GM19468 (cell line): ENCODE results near the gene DMD.

Source experiments
- ATAC-seq: cut with Tn5 transposase; IDR thresholded peaks from one replicate; pipeline ENCODE4 v1.9.1; 2021; ENCODE audit warnings: mild to moderate bottlenecking, moderate library complexity, moderate number of reproducible peaks; ENCODE audit not compliant: unreplicated experiment; ENCODE audit errors: extremely low read depth

DMD gene

GRCh38 chrX:31670245-31670644 lies 1541.1 kb downstream of the DMD start:
- no peak for ATAC-seq

- ATAC-seq = no peak
Measured at GRCh38 chrX:31665454-31665853, 1545.9 kb downstream of the DMD start.

- ATAC-seq = no peak
Measured at GRCh38 chrX:31663172-31663571, 1548.2 kb downstream of the DMD start.

- ATAC-seq = no peak
Measured at GRCh38 chrX:31661280-31661810, 1550.0 kb downstream of the DMD start.

- ATAC-seq = no peak
Measured at GRCh38 chrX:31658360-31658759, 1553.0 kb downstream of the DMD start.

- no peak for ATAC-seq
Measured at GRCh38 chrX:31656013-31656412, 1555.3 kb downstream of the DMD start.

- no peak for ATAC-seq
Measured at GRCh38 chrX:31653422-31653821, 1557.9 kb downstream of the DMD start.

GRCh38 chrX:31652650-31653049 lies 1558.7 kb downstream of the DMD start:
- peak; percentile 44 for ATAC-seq

- ATAC-seq = no peak
Measured at GRCh38 chrX:31649201-31649600, 1562.1 kb downstream of the DMD start.

- no peak for ATAC-seq
Measured at GRCh38 chrX:31633349-31633748, 1578.0 kb downstream of the DMD start.

GRCh38 chrX:31629195-31629594 lies 1582.2 kb downstream of the DMD start:
- ATAC-seq = no peak

GRCh38 chrX:31609130-31609529 lies 1602.2 kb downstream of the DMD start:
- no peak for ATAC-seq

- ATAC-seq = no peak
Measured at GRCh38 chrX:31608638-31609037, 1602.7 kb downstream of the DMD start.

GRCh38 chrX:31606771-31607170 lies 1604.6 kb downstream of the DMD start:
- ATAC-seq = no peak

GRCh38 chrX:31604629-31605221 lies 1606.6 kb downstream of the DMD start:
- peak; percentile 54 for ATAC-seq

GRCh38 chrX:31603411-31604120 lies 1607.8 kb downstream of the DMD start:
- no peak for ATAC-seq

GRCh38 chrX:31600823-31601222 lies 1610.5 kb downstream of the DMD start:
- no peak for ATAC-seq

GRCh38 chrX:31593353-31593752 lies 1618.0 kb downstream of the DMD start:
- no peak for ATAC-seq

- no peak for ATAC-seq
Measured at GRCh38 chrX:31591355-31591754, 1620.0 kb downstream of the DMD start.

- ATAC-seq = no peak
Measured at GRCh38 chrX:31590581-31591114, 1620.7 kb downstream of the DMD start.

- ATAC-seq = no peak
Measured at GRCh38 chrX:31589503-31589902, 1621.8 kb downstream of the DMD start.

- no peak for ATAC-seq
Measured at GRCh38 chrX:31588355-31588754, 1623.0 kb downstream of the DMD start.
